ENCODE data around the gene C1orf226.
A peak's percentile ranks its signal among the peaks of the same experiment; 100 is the strongest.

Gene C1orf226

DNA sequence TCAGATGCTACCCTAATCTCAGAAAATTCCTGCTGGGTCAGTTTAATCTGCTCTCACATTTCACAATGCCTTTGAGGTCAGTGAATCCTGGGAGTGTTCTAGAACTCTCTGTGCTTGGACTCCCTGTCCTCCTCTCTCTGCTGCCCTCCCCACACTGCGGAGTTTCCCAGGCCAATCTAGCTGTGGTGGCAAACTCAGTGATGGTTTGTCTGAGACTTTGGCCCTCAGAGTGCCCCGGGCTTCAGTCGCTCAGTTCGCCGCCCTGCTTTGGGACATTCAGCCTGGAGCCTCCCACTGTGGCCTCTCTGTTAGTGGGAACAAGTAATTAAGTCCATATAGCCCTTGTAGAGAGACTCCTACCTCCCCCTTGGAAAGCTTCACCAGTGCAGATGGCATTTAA lies 7.1 kb downstream of the C1orf226 start:
- H3K27ac ChIP-seq = no peak overlapping the region
- TF ChIP-seq ZFX (IDR thresholded peaks at IDR 0.05; ENCODE audit: borderline replicate concordance) = no peak
- TF ChIP-seq, protein P1, sequence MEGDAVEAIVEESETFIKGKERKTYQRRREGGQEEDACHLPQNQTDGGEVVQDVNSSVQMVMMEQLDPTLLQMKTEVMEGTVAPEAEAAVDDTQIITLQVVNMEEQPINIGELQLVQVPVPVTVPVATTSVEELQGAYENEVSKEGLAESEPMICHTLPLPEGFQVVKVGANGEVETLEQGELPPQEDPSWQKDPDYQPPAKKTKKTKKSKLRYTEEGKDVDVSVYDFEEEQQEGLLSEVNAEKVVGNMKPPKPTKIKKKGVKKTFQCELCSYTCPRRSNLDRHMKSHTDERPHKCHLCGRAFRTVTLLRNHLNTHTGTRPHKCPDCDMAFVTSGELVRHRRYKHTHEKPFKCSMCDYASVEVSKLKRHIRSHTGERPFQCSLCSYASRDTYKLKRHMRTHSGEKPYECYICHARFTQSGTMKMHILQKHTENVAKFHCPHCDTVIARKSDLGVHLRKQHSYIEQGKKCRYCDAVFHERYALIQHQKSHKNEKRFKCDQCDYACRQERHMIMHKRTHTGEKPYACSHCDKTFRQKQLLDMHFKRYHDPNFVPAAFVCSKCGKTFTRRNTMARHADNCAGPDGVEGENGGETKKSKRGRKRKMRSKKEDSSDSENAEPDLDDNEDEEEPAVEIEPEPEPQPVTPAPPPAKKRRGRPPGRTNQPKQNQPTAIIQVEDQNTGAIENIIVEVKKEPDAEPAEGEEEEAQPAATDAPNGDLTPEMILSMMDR (IDR thresholded peaks at IDR 0.05) = no peak

DNA sequence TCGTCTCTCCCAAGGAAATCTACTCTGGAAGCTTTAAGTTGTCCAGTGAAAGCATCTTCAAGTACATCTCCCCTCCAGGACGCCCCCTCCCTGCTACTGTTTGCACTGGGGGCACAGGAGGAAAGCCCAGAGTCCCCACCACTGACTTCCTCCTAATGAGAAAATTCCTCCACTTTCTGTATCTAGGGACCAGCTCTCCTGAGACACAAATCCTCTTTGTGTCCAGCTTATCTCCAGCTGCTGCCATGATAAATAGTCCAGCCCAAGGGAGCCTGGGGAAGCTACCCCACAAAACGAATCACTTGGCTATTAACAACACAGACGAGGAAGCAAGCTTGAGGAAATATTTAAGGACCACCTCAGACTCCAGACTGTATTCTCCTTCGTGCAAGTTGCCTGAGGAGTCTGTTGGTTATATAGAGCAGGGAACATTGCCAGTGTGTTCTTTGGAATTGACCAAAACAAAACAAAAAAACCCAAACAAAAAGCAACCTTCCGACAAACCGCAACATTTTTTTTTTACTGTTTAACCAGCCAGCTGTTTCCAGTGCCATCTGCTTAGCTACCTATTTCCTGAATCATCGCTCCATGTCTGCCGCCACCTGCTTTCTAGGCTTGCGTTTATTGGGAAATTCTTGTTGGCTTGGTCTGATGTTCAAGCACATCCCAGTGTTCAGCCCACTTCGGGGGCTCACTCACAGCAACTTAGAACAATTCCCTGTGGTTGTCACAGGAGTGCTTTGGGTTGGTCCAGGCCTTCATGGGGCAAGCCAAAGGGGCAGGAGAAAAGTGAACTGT lies 7.7 kb downstream of the C1orf226 start:
- no peak overlapping the region for H3K27ac ChIP-seq
- TF ChIP-seq, protein P1 (IDR thresholded peaks at IDR 0.05) = no peak

DNA sequence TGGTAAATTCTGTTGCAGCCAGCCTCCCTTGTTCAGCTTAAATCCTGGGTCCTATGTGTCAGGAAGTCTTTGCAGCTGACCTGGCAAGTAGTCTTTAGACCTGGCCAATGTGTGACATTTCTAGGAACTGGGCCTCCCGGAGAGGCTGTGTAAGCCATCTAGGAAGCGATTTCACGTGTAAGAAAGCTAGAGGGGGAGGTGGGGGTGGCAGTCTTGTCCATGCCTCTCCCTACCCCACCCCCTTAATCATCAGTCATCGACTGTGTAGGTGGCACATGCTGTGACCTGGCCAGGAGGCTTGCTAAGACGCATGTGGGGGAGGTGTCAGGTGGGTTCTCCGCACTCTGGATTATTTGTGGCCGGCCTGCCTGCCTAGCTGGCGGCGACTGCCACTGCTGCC lies 8.4 kb downstream of the C1orf226 start:
- no peak overlapping the region for H3K27ac ChIP-seq
- no peak for TF ChIP-seq ZFX (IDR thresholded peaks at IDR 0.05; ENCODE audit: borderline replicate concordance)
- TF ChIP-seq, protein P1 (IDR thresholded peaks at IDR 0.05) = no peak

DNA sequence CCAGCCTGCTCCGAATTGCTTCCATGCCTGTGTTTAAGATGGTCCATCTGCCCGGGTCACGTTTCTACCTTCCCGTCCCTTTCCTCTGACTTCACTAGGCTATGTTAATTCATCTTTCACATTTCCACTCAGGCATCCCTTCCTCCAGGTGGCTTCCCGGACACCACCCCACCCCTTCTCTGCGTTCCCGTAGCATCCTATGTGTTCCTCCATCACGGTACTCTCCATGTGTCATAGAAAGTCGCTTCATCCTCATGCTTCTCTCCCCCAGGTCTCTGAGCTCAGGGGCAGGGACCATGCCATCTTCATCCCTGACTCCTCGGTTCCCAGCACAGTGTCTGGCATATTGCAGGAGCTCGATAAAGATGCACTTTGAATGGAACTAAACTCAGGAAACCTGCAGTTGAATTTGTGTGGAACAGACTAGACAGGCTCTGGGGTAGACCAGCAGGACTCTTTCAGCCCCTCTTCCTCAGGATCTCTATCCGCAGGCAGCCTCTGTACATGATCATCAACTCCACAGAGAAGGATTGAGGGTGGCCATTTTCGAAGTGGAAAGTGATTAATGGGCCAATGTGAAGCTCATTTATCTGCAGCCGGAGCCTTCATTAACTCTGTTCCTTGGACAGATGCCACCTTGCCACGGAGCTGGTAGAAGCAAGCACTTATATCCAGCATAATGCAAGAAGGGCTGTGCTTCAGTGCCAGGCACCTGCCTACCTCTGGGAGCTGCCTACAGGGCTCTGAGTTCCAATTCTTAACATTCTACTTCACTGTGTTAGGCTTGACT lies 9.1 kb downstream of the C1orf226 start:
- H3K27ac ChIP-seq = no peak overlapping the region
- TF ChIP-seq, protein P1 (IDR thresholded peaks at IDR 0.05) = no peak
- no peak for TF ChIP-seq ZFX (IDR thresholded peaks at IDR 0.05; ENCODE audit: borderline replicate concordance)

DNA sequence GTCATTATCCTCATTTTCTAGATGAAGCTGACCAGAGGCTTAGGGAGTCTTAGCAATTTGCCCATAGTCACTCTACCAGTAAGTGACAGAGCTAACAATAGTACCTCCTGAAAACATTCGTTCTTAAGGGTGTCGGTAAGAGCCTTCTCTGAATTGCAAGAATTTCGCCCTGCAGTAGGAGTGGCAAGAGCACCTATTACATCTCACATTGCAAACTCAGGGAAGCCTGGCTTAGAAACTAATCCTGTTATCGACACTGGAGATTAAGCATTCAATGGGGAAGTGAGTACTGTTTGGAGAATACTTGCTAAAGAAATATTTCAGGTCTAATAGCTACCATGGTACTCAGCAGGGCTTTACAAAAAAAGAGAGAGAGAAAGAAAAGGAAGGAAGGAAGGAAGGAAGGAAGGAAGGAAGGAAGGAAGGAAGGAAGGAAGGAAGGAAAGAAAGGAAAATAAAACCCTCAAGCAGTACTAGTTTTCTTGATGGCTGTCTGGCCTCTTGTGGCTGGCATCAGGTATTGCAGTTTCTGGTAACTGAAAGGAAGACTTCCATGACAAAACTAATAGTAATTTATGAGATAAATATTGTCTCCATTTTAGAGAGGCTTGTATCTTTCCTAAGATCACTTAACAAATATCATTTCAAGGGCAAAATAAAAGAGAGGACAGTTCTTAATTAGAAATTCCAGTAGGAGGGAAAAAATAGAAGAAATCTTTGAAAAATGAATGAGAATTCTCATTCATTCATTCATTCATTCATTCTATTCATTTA lies 10.4 kb downstream of the C1orf226 start:
- H3K27ac ChIP-seq = no peak overlapping the region
- TF ChIP-seq, protein P1 (IDR thresholded peaks at IDR 0.05) = peak; percentile 96
- TF ChIP-seq ZFX (IDR thresholded peaks at IDR 0.05; ENCODE audit: borderline replicate concordance) = no peak

DNA sequence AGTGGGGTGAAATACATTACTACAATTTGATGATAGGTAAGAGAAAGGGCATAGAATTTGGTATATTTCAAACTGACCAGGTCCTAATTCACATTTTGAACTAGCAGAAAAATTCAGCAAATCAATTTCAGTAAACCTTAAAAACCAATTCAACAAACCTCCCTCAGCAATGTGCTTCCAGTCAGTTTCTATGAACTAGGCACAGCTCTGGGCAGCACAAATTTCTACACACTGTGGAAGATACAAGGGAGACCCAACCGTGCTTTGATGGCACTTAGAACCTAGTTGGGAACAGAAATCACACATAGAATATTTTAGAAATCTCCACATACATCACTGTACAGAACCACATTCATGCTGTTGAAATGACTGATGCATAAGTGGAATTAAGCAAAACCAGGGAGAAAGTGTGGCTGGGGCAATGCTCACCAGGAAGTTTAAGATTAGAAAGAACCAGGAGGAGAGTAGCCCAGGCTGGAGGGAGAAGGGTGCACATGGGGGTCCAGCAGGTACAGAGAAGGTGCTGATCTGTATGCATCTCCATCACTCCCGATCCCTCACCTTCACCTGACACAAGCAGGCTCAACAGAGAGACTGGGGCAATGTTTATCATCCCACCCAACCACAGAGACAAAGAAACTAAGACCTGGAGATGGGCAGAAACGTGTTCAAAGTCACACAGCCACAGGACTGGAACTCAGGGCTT lies 14.8 kb downstream of the C1orf226 start:
- TF ChIP-seq, protein P1 (IDR thresholded peaks at IDR 0.05) = no peak
- TF ChIP-seq ZFX (IDR thresholded peaks at IDR 0.05; ENCODE audit: borderline replicate concordance) = no peak
- no peak overlapping the region for H3K27ac ChIP-seq

Data from 22Rv1 (cell line).